Bronchial epithelial cell (primary cell): ENCODE measurements around the gene PAK5. TPM values are rescaled to one million over a fixed set of nuclear protein-coding genes. Genes with fewer than 3 reads are reported as not detected.

Experiments
- DNase-seq: peaks from one replicate; pipeline ENCODE4 v3.0.0-alpha.2; 2010; ENCODE audit warnings: low read depth
- FAIRE-seq: peaks from 2 replicates; lab custom pipeline; 2011; peaks lifted over from hg19 to GRCh38; lab: Jason Lieb, UNC
- H3K27me3 ChIP-seq: 2 replicates; pipeline ENCODE4 v1.5.1; 2011; ENCODE audit warnings: low read length; ENCODE audit not compliant: control insufficient read depth, insufficient read depth
- H3K36me3 ChIP-seq: 2 replicates; pipeline ENCODE4 v1.5.1; 2011; ENCODE audit warnings: low read length; ENCODE audit not compliant: control insufficient read depth, insufficient read depth
- H3K4me3 ChIP-seq: 2 replicates; pipeline ENCODE4 v1.5.1; 2011; ENCODE audit warnings: mild to moderate bottlenecking, low read depth, low read length, control low read depth
- CTCF ChIP-seq: IDR thresholded peaks from 2 replicates; pipeline ENCODE4 v1.5.1; 2011; ENCODE audit warnings: mild to moderate bottlenecking, moderate library complexity, low read length, control low read depth, inconsistent platforms; ENCODE audit not compliant: insufficient read depth, severe bottlenecking
- total RNA-seq: library from RNA; depleted of rRNA; stranded (reverse); fragments of >200 nt; gene quantifications from 2 replicates; pipeline ENCODE4 v1.2.1, GENCODE V29; 2014

Gene PAK5
- total RNA-seq, 1 donor from 2014 or later: not detected

DNA sequence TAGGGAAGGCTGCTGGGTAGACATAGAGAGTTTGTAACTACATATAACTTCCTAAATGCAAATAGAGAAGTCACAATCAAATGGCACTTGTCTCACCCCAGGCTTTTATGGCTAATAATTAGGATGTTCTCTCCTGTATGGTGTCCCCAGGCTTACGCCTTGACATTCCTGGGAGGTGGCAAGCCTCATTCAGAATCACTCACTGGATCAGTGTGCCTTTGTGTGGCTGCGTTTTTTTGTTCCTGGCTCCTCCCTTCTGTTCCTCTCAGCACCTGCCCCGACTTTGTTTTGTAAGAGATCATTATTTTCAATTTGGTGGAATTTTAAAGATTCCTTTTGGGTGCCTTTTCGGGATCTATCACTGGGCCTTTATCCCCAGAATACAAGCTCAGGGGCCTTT lies 318.8 kb downstream of the PAK5 start:
- DNase-seq (no peak), FAIRE-seq (no peak)
- Histone ChIP-seq H3K36me3 (no peaks in the 10 kb centered on the region), H3K27me3 (peaks cover 26% of the 10 kb centered on the region), H3K4me3 (no peak overlapping the region)
- no peak for TF ChIP-seq CTCF

GRCh38 chr20:9518576-9519175 lies 320.2 kb downstream of the PAK5 start:
- Histone ChIP-seq H3K4me3 (no peak overlapping the region), H3K36me3 (no peaks in the 10 kb centered on the region), H3K27me3 (peaks cover 35% of the 10 kb centered on the region)
- FAIRE-seq: no peak
- DNase-seq: no peak
- no peak for TF ChIP-seq CTCF

DNA sequence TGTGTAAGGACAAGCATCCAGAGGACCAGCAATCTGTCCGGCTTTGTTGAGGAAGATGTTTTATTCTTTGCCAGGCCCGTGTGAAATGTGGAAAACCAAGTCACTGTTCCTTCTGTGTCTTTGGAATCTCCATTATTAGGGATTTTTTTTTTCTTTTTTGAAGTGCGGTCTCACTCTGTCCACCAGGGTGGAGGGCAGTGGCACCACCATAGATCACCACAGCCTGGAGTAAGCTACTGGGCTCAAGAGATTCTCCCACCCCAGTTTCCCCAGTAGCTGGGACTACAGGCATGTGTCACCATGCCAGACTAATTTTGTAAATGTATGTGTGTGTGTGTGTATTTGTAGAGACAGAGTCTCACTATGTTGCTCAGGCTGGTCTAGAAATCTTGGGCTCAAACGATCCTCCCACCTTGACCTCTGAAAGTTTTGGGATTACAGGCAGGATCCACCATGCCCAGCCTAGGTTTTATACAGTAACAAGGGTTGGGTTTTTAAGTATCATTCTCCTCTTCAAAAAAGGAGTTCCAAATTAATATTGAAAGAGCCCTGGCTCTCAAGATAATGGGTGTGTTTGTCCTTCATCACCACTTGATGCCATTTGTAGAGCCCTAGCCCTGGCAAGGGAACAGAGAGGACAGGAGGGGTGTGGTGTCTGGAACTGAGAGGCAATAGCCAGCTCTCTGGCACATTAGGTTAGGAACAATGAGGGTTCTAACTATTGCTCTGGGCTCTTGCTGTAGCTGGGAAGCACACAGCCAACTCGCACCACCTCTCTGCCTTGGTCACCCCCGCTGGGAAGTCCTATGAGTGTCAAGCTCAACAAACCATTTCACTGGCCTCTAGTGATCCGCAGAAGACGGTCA lies 321.3 kb downstream of the PAK5 start:
- Histone ChIP-seq H3K4me3 (no peak overlapping the region), H3K36me3 (no peaks in the 10 kb centered on the region), H3K27me3 (peaks cover 35% of the 10 kb centered on the region)
- DNase-seq (no peak), FAIRE-seq (no peak)
- TF ChIP-seq CTCF: no peak

GRCh38 chr20:9516234-9516871 lies 322.5 kb downstream of the PAK5 start:
- no peaks in the 10 kb centered on the region for H3K36me3 ChIP-seq
- H3K4me3 ChIP-seq: no peak overlapping the region
- peak; percentile 8 for DNase-seq
- FAIRE-seq: no peak
- TF ChIP-seq CTCF: no peak
- peaks cover 35% of the 10 kb centered on the region for H3K27me3 ChIP-seq

DNA sequence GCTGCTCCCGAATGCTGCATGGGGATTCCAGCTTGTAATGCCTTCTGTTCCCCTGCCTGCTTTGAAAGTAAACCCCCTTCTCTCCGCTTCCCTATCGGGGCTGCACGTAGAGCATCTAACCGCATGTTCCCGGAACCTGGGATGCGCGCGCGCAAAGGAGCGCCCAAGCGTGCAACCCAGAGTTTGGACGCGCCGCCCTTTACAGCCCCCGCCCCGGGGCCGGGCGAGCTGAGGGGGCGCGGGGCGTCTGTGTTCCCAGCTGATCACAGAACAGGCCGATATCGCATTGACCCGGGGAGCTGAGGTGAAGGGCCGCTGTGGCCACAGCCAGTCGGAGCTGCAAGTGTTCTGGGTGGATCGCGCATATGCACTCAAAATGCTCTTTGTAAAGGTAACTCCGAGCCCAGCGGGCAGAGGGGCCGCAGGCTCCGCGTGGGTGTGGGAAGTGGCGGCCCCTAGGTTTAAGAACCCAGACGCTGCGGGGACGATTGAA lies 323.1 kb downstream of the PAK5 start:
- no peak for TF ChIP-seq CTCF
- FAIRE-seq: no peak
- H3K36me3 ChIP-seq: no peaks in the 10 kb centered on the region
- H3K27me3 ChIP-seq: peaks cover 35% of the 10 kb centered on the region
- no peak overlapping the region for H3K4me3 ChIP-seq
- DNase-seq: no peak
